AG09319 (cell line): ENCODE results near the gene ATP6V1A.

ENCODE experiments used
- DNase-seq: peaks from one replicate; pipeline ENCODE4 v3.0.0-alpha.2; 2010; ENCODE audit warnings: low read depth; ENCODE audit errors: extremely low read depth
- CTCF ChIP-seq: IDR thresholded peaks from 2 replicates; pipeline ENCODE4 v1.5.1; 2011; ENCODE audit warnings: low read depth, mild to moderate bottlenecking, inconsistent platforms, low read length, moderate library complexity

The ATP6V1A gene

GRCh38 chr3:113746548-113747282, at the start of gene ATP6V1A:
Gene ATP6V1A (plus strand): TSS chr3:113747035. CDS start chr3:113778754, 31,719 bp downstream.
- peak; percentile 77 for DNase-seq

GRCh38 chr3:113697500-113698090, 49.2 kb upstream of the ATP6V1A start:
- no peak for DNase-seq
- no peak for TF ChIP-seq CTCF

More at GRCh38 chr3:113746548-113747282, at the start of gene ATP6V1A:
- no peak for TF ChIP-seq CTCF

- TF ChIP-seq CTCF, result no peak
- no peak for DNase-seq
Measured at GRCh38 chr3:113698213-113698742, 48.6 kb upstream of the ATP6V1A start.

- no peak for DNase-seq
- TF ChIP-seq CTCF, result no peak
Measured at GRCh38 chr3:113698956-113699355, 47.9 kb upstream of the ATP6V1A start.

- DNase-seq, result no peak
- TF ChIP-seq CTCF, result no peak
Measured at GRCh38 chr3:113707835-113708234, 39.0 kb upstream of the ATP6V1A start.

- no peak for DNase-seq
- no peak for TF ChIP-seq CTCF
Measured at GRCh38 chr3:113712129-113712528, 34.7 kb upstream of the ATP6V1A start.

- DNase-seq, result no peak
- TF ChIP-seq CTCF, result no peak
Measured at GRCh38 chr3:113714702-113715101, 32.1 kb upstream of the ATP6V1A start.
